CD4-positive, alpha-beta T cell treated with Interferon gamma for 1 hour (primary cell): ENCODE measurements around the gene IMP4.

Experiments
- DNase-seq: peaks from one replicate; pipeline ENCODE4 v3.0.0-alpha.2; 2020

IMP4 gene

GRCh38 chr2:130336877-130337734 lies 5.6 kb upstream of the IMP4 start:
- peak; percentile 55 for DNase-seq

- DNase-seq: no peak
Measured at GRCh38 chr2:130337735-130338325, 4.9 kb upstream of the IMP4 start.

GRCh38 chr2:130338793-130339345 lies 3.8 kb upstream of the IMP4 start:
- DNase-seq: no peak

GRCh38 chr2:130339885-130340745 lies 2.6 kb upstream of the IMP4 start:
- no peak for DNase-seq

GRCh38 chr2:130341562-130342019 lies 1.1 kb upstream of the IMP4 start:
- no peak for DNase-seq

- peak; percentile 89 for DNase-seq
Measured at GRCh38 chr2:130342020-130342532, 621 bp upstream of the IMP4 start.

GRCh38 chr2:130344578-130344977 lies 1.9 kb downstream of the IMP4 start:
- no peak for DNase-seq

GRCh38 chr2:130345091-130345490 lies 2.4 kb downstream of the IMP4 start:
- DNase-seq: no peak

- no peak for DNase-seq
Measured at GRCh38 chr2:130345611-130346010, 2.9 kb downstream of the IMP4 start.

GRCh38 chr2:130346041-130346740 lies 3.5 kb downstream of the IMP4 start:
- no peak for DNase-seq

GRCh38 chr2:130346741-130347066 lies 4.0 kb downstream of the IMP4 start:
- no peak for DNase-seq

- DNase-seq: no peak
Measured at GRCh38 chr2:130347220-130347925, 4.7 kb downstream of the IMP4 start.

- no peak for DNase-seq
Measured at GRCh38 chr2:130349174-130349573, 6.5 kb downstream of the IMP4 start.

GRCh38 chr2:130351711-130352110 lies 9.0 kb downstream of the IMP4 start:
- DNase-seq: no peak

- no peak for DNase-seq
Measured at GRCh38 chr2:130352237-130352636, 9.5 kb downstream of the IMP4 start.

- DNase-seq: no peak
Measured at GRCh38 chr2:130353291-130354138, 10.8 kb downstream of the IMP4 start.

- DNase-seq: no peak
Measured at GRCh38 chr2:130354139-130354428, 11.4 kb downstream of the IMP4 start.

GRCh38 chr2:130355172-130355577 lies 12.5 kb downstream of the IMP4 start:
- DNase-seq: no peak

GRCh38 chr2:130355578-130356431 lies 13.1 kb downstream of the IMP4 start, which contains the start of gene PTPN18:
Gene PTPN18 (plus strand): TSS chr2:130356056. CDS start chr2:130356108, 52 bp downstream.
- peak; percentile 65 for DNase-seq

GRCh38 chr2:130357864-130358263 lies 15.2 kb downstream of the IMP4 start:
- no peak for DNase-seq
